Activated gamma-delta T cell (primary cell): ENCODE data around the gene RFXAP.

Experiments
- DNase-seq: peaks from one replicate; lab custom pipeline; 2025; lab: John Stamatoyannopoulos, UW

Gene RFXAP

DNA sequence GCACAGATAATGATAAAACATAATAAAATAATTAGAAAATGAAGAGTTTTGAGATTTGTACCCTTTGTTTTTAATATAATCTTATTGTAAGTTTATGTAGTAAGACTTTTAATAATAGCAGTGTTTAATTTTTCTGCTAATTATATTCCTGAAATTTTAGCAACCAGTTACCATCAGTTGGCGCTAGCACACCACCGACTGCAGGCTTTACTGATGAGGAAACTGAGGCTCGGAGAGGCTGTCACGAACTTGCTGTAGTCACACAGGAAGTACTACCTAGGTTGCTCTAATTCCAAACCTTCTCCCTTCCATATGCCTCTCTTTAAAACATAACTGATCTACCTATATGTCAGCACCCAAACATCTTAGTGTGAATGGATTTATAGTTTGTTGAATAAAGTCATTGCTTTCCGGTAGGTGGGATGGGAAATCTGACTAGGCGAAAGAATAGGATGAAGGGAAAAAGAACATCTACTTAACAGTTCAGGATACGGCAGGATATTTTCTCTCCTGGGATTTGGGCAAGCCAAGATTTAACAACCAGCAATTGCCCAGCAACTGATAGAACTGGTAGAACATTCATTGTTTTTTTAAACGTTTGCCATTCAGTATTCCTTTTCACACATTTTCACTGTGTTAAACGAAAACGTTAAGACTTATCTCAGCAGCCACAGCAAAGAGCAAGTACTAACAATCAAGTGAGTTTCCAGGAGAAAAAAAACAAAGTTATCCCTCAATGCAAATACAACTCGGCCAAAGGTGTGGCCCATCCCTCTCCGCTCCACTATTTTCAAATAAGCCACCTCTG, 822 bp upstream of the RFXAP start:
- DNase-seq, result no peak

DNA sequence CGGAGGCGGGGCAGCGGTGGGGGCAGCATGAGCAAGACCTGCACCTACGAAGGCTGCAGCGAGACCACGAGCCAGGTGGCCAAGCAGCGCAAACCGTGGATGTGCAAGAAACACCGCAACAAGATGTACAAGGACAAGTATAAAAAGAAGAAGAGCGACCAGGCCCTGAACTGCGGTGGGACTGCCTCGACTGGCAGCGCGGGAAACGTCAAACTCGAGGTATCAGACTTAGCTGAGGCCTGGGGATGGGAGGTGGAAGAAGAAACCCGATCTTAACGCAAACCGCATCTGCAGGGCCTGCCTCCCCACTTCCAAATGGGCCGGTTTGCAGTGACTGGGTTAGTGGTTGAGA, 693 bp downstream of the RFXAP start:
- no peak for DNase-seq

DNA sequence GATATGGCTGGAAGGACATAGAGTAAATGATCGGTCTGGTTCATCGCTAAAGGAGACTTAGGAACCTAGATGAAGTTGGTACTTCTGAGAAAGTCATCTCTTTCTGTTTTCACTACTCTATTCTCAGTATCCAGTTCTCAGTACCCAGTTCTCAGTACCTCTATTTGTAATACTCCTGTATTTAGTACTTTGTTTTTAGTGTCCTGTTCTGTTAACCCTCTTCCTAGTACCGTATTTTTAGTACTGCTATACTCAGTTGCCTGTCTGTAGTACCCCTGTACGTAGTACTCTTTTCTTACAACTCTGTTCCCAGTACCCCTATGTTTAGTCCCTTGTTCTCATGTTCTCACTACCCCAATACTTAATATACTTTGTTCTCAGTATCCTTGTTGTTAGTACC, 1.2 kb downstream of the RFXAP start:
- no peak for DNase-seq

DNA sequence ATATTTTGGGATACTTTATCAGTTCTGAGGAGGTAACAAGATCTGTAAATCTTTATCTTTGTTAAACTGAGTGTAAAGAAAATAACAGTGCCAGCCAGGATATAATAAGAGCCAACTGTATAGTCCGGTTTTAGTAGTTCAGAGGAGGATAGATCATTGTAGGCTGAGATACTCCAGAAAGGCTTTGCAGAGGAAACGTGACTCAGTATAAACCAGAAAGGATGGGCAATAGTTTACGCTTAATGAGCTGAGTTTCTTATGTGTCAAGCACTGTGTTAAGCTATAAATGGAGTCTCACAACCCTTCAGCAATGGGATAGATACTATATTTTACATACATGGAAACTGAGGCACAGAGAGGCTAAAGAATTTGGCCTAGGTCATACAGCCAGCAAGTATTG, 3.8 kb downstream of the RFXAP start:
- DNase-seq, result no peak

DNA sequence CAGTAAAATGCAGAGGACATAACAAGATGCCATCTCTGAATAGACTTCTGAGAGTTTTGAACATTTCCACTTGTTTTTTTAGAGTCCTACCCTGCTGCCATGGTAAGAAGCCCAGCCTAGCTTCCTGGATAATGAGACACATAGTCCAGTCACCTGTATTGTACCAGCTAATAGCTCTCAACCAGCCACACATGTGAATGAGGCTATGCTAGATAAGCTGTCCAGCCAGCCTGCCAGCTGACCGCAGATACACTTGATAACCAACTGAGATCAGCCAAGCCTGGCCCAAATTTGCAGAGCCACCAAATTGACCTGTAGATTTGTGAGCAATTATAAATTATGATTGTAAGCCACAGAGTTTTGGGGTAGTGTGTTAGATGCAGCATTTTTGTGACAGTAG, 10.7 kb downstream of the RFXAP start:
- DNase-seq, result no peak

DNA sequence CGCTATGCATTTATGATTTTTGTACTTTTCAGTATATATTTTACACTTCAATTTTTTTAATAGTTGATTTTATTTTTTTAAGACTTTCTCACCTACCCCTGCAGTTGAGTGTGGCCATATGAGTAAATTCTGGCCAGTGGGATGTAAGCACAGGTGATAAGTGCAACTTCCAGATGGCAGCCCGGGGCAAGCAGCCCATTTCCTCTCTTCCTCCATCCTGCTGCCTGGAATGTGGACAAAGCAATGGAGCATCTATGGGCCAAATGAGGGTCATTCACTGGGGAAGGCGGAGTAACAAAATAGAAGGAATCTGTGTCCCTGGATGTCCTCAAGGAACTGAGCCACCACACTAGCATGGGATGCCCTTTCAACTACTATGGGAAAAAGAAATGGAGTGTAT, 12.3 kb downstream of the RFXAP start:
- no peak for DNase-seq

DNA sequence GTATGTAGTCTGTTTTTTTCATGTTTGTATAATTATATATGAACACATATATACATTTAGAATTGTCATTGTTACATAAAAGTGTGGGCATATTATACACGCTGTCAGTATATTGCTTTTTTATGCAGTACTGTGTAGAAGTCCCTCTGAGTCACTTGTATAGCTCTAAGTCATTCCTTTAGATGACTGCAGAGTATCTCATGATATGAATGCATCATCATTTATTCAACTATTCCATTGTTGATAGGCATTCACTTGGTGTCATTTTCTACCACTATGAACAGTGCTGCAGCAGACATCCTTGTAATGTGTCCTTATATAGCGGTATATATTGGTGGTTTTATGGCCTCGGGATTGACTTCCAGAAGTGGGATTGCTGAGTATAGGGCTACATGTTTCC, 15.3 kb downstream of the RFXAP start:
- no peak for DNase-seq

DNA sequence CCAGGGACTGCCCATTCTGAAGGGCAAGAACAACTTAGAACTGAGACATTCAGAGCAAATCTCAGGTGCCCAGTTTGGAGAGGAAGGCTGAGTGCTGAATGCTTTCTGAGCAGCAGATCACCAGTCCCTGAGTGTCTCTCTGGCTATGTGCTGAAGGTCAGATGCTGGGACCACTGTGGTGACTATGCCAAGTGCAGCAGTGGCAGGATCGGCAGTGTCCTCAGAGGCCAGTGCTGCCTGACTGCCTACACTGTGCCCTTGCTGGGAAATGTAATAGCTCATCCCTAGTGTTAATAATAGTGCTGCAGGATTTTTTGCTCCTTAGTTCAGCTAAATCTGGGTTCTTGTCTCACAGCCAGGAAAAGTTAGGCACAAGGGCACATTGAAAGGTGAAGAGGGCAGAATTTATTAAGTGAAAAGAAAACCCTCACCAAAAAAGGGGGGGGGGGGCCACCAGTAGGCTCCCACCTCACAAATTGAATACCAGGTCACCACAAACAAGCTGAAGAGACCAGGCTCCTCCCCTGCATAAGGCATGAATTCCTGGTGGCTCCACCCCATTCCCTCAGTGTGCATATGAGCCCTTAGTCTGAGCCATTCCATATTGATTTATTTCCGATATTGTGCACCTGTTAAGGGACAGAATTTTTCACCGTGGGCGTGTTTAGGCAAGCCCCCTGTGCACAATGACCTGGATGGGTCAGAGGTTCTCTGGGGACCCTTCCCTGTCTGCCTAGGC, 18.5 kb downstream of the RFXAP start:
- DNase-seq, result no peak

DNA sequence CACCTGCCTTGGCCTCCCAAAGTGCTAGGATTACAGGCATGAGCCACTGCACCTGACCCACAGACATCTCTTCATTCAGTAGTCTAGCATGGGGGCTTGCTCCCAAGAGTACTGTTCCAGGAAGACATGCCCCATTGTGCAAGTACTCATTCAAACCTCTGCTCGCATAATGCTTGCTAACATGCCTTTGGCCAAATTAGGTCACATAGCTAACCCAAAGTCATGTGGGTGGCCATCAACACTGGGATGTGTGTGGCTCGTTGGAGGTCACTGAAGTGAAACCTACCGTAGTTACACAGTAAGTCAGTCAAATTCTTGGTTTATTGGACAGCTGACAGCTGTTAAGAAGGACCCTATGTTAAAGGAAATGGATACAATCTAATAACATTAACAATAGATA, 20.3 kb downstream of the RFXAP start:
- DNase-seq, result no peak

DNA sequence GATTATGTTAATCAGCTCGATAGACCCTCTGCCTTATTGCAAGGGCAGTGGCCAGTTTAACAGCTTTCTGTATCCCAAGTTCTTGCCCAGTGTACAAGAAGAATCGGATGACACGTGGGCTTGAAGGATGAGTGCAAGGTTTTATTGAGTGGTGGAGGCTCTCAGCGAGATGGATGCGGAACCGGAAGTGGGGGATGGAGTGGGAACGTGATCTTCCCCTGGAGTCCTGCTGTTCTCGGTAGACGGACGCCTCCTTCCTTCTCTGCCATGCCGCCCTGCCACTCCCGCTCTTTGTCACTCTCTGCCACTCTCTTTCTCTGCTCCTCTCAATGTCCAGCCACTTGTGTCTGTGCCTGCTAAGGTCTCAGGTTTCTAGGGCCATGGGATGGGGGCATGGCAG, 21.0 kb downstream of the RFXAP start:
- DNase-seq, result no peak

DNA sequence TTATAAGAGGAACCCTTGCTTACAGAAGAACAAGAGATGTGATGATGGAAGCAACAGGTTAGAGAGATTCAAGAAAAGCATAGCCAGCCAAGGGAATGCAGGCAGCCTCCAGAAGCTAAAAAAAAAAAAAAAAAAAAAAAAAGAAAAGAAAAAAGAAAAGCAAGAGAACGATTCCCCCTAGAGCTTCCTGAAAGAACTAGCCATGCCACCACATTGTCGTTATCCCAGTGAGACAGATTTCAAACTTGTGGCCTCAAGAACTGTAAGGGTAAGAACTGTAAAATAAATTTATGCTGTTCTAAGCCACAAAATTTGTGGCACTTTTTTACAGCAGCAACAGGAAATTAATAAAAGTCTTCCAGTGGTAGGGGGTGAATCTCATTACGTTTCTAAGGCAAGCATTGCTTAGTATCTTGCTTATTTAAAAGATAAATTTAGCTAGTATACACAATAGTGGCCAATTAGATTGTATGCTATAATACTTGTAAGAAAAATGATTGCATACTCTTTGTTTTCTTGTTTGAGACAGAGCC, 21.8 kb downstream of the RFXAP start:
- no peak for DNase-seq

DNA sequence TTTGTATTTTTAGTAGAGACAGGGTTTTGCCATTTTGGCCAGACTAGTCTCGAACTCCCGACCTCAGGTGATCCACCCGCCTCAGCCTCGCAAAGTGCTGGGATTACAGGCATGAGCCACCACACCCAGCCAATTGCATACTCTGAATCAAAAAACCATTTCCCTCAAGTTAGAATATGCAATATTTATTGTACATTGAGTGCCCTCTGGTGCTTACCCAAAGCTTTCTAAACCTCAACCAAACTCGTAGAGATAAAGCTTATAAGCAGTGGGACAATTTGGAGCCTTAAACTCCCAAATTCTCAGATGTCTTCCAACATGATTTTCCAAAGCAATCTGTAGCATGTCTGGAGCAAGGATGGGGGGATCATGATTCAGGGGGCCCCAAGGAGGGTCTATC, 22.4 kb downstream of the RFXAP start:
- no peak for DNase-seq

DNA sequence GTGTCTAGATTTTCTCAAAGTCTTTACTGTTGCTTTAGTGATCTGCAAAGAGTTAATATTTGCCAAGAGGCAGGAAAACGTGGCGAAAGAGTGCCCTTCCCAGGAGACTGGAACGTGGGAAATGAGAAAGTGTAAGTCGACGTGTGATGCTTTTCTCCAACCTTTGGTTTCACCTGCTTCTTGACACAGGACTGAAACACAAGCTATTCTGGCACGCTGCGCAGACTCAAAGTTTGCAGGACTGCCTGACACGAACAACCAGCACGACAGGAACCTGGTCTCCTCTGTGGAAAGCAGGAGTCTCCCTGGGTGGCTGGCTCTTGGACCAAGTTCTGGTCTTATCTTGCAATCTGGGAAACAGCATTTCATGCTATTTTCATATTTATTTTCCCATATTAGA, 28.6 kb downstream of the RFXAP start:
- DNase-seq, result no peak

DNA sequence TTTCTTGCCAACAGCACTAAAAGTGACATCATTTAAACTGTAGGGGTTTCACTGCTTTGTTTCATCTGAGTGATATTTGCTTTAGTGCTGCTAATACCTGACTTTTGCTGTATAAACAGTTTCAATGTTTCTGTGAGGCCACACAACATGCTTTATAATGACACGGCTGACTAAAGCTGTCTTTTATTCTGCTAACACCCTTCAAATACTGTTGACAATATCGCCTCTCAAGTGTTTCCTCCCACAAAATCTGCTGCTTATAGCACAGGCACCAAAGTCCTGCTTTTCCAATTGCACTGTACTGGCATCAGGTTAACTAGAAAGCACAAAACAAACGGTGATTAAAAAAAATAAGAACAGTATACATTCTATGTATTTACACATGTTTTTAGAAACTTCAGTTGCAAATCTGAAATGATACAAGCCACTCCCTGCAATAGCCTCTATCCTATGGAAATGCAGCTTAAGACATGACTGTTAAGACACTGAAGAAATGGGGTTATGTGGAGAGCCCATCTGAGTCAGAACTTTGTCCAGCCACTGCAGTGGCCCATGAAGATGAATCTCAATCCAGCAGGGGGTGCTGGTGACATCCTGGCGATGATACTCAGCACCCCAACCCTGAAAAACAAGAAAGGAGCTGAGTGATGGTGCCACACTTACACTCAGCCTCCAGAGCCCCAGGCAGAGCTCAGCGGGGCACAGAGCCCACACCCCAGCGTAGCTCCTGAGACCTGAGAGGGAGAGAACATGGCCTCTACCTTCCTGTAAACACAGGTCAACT, 29.4 kb downstream of the RFXAP start:
- DNase-seq, result no peak

DNA sequence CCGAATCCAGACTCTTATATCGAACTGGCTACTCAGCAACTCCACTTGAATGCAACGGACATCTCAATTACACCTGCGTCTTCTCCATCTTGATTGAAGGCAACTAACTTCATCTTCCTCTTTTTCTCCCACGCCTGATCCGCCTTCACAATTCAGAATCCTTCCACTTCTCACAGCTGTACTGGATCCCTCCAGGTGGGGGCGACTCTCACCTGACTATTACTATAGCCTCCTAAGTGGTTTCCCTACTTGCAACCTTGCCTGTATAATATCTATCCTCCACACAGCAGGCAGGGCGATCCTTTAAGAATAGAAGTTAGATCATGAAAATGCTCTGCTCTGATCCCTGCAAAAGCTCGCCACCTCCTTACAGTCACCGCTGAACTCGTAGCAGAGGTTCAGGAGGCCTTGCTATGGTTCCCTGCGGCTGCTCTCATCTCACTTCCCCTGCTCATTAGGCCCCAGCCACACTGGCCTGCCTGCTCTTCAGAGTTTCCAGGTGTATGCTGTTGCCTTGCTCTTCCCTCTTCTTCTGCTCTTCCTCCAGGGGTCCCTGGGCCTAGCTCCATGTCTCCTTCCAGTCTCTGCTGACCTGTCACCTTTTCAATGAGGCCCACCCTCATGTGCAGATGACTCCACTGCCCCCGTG, 31.9 kb downstream of the RFXAP start:
- no peak for DNase-seq

DNA sequence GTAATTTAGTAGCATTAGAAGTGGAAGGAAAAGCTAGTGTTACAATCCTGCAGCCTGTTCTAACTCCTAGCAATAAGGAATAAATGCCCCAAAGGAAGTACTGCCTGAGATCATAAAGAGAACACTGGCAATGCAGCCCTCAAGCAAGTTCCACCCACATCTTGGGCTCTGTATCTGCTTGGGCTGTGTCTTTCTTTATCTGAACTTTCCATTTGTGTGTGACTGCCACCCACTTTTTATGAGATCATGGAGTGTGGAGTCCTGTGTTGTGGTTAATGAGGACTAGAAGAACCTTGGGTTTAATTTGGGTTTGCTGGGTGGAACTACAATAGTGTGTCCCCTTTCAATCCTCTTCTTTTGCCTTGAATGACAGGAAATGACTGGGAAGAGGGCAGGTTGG, 38.2 kb downstream of the RFXAP start:
- DNase-seq, result no peak

DNA sequence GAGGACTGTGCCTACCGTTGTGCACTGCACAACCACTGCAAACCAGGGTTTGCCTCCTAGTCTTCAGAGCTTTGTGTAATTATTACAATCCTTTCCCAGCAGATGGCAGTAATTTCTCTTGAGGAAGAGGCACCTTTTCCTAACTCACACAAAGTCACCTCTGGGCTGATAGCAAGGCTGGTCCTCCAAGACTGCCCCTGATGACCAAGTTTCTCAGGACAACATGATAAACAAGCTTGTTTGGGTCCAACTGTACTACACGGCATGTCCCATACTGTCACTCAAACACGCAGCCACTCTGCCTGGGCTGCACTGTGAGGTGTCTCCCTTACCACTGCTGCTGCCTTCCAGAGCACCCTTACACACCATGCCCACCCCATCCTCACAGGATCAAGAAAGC, 39.3 kb downstream of the RFXAP start:
- DNase-seq, result no peak

DNA sequence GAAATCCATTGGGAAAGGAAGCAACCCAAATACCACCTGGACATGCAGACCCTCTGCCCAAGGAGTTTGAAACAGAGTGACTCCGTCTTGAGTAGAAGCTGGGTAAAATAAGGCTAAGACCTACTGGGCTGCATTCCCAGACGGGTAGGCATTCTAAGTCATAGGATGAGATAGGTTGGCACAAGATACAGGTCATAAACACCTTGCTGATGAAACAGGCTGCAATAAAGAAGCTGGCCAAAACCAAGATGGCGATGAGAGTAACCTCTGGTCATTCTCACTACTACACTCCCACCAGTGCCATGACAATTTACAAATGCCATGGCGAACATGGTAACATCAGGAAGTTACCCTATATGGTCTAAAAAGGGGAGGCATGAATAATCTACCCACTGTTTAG, 40.2 kb downstream of the RFXAP start:
- DNase-seq, result no peak

DNA sequence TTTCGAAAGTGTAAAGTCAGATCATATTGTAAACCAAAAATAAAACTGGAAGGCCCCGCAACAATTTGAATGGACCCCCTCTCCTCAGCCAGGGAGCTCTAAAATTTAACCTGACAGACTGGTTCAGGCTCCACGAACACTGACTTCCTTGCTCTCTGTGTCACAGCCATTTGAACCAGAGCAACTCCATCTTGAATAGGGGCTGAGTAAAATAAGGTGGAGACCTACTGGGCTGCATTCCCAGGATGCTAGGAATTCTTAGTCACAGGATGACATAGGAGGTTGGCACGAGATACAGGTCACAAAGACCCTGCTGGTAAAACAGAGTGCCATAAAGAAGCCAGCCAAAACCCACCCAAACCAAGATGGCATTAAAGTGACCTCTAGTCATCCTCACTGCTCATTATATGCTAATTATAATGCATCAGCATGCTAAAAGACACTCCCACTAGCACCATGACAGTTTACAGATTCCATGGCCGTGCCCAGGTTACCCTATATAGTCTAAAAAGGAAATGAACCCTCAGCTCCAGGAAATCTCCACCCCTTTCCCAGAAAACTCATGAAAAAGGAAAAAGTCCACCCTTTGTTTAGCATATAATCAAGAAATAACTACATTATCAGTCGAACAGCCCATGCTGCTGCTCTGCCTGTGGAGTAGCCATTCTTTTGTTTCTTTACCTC, 43.1 kb downstream of the RFXAP start:
- DNase-seq, result no peak

DNA sequence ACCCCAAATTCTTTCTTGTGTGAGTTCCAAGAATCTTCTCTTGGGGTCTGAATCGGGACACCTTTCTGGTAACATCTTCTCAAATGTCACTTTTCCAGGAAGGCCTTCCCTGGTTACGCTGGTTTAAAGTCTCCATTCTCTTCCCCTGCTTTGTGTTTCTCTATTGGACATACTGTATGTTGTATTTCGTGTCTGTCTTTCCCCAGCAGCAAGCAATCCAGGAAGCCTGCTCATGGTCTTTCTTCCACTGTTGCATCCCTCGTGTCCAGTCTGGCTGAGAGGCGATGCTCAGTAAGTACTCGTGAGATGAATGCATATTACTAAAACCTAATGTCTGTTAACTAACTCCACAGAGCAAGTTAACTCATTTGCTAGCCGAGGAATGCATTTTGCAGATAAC, 43.7 kb downstream of the RFXAP start:
- DNase-seq, result no peak

DNA sequence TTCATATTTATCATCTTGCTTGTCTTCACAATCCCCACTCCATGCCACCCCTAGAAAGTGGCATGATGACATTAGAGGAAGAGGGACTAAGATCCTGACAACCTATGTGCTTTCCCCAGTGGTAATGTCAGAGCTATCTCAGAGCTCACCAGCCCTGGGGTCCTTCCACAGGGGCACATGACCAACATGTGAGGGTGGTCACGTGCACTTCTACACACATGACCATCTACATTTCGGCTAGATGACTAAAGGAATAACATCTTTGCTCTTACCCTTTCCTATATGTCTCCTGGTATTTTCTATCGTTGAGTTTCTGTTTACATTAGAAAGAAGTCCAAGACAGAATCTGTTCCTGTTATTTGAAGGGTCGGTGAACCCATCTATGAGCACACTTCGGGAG, 46.2 kb downstream of the RFXAP start:
- no peak for DNase-seq

DNA sequence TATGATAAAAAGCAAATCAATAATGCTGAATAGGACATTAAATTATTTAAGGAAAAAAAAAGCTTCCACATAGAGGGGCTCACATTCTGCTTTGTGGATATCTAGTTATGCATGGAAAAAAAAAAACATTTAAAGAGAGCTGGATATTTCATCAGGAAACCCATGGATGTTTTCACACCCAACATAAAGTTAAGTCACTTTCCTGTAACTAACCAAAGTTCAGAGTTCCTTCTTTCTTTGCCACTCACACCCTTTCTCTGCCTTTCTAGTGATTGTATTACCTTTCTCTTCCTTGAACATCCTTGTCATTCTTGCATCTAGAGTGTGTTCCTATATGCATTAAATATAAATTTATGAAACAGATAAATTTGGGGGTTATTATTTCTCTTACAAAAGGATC, 47.2 kb downstream of the RFXAP start:
- DNase-seq, result no peak
